Activated CD4-positive, CD25-positive, alpha-beta regulatory T cell treated with anti-CD3 and anti-CD28 coated beads, Interleukin-2, amount 50 U/mL, for 24 hours (primary cell): ENCODE results near the gene CROCC2.

Source experiments
- ATAC-seq, 2 donors: fragments of 150-1000 bp; cut with Tn5 transposase; one replicate each; pipeline ENCODE4 v1.10.0; 2021; ENCODE audit warnings: mild to moderate bottlenecking in 1 of 2, moderate library complexity in 1 of 2

CROCC2 gene

DNA sequence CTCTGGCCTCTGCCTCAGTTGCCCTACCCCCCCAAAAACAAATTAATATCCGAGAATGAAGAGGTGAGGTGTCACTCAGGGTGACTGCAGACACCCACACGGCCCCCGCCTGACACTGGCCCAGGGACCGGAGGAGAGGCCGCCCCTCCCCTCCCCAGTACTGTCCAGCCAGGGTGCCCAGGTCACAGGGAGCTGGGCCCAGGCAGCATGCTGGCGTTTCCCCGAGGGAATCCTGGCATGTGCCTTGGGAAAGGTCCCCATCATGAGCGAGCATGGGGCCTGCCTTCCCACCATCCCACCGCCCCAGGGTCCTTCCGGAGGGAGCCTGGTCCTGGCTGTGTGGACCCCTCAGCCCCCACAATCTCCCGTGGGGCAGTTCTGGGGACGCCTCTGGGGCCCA is 13.2 kb upstream of the CROCC2 start:
- no peak for ATAC-seq

DNA sequence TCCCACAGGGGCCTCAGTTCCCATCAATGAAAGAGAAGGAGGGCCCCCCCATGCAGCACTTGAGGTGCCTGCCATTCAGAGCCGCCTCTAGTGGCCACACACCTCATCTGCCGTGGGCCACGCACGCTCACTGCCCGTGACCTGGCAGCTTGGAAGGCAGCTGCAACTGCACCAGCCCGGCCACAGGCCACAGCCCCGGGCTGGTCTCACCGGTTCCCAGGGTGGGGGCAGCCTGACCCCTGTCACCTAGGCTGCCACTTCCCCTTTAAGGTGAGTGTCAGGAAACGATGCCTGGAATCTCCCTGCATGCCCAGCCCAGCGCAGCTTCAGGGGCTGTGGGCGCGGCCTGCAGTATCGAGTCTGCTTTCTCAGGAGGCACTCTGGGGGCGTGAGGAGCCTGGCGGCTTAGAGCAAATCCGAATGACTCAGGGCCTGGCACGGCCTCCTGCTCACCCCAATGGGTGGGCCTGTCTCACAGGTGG is 12.7 kb upstream of the CROCC2 start:
- peak; percentile 66 to 72 for ATAC-seq

DNA sequence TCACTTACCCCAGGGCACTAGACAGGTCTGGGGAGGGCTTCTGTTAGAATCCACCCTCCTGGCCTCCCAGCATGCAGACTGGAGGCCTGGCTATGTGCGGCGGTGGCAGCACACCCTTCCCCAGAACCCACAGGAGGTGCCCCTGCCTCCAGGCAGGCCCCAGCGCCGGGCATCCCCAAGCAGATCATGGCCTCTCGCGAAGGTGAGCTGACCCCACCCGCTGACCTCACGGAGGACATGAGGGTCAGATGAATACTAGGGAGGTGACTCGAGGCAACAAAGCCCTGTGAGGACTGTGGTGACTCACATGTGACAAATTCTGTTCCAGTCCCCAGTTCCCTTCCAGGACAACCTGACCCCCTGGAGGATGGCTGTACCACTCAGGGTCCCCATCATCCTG is 12.1 kb upstream of the CROCC2 start:
- ATAC-seq: no peak

- no peak for ATAC-seq
Observed at GRCh38 chr2:240894836-240895558, 11.1 kb upstream of the CROCC2 start.

- ATAC-seq: no peak
Observed at GRCh38 chr2:240895656-240896388, 10.3 kb upstream of the CROCC2 start, which contains the start of gene MAB21L4. MAB21L4 (minus strand) TSS chr2:240896156; CDS start chr2:240895997, 159 bp downstream.

- no peak for ATAC-seq
Observed at GRCh38 chr2:240896394-240896793, 9.7 kb upstream of the CROCC2 start.

DNA sequence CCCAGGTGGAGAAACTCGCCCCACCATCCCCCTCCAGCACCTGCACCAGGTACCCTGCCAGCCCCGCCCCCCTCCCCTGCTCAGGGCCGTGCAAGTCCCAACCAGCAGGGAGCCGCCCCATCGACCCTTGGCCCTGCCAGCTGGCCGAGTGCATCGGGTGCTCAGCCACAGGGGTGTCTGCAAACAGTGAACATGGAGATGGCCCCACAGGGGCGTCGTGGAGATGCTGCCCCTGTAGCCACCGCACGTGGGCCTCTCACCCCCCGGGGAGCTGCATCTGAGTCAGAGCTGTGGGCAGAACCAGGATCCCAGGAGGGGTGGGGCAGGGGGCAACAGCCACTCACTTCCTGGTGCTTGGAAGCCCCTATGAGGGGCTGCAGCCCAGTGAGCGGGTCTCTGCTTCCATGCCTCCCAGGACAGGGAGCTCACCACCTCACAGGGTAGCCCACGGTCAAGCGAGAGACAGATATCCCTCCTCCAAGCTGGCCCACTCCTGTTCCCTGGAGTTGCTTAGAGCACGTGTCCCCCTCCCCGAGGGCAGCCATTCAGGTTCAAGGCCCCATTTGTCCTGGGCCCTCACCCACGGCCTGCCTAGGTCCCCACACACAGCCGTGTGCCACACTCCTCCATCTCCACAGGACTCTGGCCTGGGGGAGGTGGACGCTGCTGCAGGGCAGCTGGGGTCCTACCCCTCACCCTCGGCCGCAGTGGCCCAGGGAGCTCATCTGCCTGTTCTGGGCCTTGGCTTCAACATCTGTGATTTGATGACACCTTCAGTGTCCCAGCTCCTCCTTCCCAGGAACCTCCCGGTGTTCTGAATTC is 9.1 kb upstream of the CROCC2 start:
- no peak for ATAC-seq

- no peak for ATAC-seq
Observed at GRCh38 chr2:240898108-240898730, 7.9 kb upstream of the CROCC2 start.

DNA sequence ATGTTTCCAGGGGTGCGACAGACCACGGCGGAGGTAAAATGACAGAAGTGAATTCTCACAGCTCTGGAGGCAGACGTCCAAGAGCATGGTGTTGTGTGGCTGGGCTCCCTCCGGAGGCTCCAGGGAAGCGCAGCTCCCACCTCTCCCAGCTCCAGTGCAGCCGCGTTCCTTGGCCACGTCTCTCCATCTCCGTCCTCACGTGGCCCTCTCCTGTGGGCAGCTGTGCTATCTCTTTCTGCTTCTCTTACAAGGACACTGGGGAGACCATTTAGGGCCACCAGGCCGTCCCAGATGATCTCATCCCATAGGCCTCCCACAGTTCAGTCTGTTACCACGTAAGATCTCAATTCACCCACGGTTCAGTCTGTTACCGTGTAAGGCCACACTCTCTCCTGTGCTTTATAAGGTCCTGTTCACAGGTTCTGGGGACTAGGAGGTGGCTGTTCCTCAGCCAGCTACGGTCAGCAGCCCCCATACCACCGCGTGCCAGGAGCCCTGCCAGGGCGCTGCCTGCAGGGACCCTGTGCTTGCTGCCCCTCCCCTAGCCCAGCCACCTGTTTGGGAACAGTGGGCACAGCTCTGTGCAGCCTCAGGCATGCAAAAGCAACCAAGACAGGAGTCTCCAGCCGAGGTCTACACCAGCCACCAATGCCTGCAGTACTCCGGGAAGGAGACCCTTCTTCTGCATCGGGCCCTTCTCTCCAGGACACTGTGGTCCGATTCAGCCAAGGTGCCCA is 7.2 kb upstream of the CROCC2 start:
- ATAC-seq: no peak

DNA sequence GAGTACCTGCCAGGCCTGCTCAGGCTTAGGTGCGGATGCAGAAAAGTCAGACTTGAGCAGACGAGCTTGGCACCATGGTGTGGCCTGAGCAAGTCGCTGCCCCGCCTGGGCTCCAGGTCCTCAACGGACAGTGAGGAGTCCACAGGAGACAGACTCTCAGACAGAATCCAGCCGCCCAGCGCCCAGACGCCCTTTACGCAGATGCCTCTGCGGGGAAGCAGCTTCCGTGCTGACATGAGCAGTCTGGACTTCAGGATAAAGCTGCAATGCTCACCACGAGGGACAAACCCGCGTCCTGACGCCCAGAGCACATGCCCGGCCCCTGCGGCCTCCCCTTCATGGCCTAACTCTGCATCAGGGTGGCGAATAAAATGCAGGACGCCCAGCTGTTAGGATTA is 6.7 kb upstream of the CROCC2 start:
- ATAC-seq: no peak

- ATAC-seq: no peak
Observed at GRCh38 chr2:240900141-240900860, 5.8 kb upstream of the CROCC2 start.

GRCh38 chr2:240901986-240902614 is 4.0 kb upstream of the CROCC2 start:
- ATAC-seq: no peak

GRCh38 chr2:240902615-240903041 is 3.5 kb upstream of the CROCC2 start:
- ATAC-seq: no peak

DNA sequence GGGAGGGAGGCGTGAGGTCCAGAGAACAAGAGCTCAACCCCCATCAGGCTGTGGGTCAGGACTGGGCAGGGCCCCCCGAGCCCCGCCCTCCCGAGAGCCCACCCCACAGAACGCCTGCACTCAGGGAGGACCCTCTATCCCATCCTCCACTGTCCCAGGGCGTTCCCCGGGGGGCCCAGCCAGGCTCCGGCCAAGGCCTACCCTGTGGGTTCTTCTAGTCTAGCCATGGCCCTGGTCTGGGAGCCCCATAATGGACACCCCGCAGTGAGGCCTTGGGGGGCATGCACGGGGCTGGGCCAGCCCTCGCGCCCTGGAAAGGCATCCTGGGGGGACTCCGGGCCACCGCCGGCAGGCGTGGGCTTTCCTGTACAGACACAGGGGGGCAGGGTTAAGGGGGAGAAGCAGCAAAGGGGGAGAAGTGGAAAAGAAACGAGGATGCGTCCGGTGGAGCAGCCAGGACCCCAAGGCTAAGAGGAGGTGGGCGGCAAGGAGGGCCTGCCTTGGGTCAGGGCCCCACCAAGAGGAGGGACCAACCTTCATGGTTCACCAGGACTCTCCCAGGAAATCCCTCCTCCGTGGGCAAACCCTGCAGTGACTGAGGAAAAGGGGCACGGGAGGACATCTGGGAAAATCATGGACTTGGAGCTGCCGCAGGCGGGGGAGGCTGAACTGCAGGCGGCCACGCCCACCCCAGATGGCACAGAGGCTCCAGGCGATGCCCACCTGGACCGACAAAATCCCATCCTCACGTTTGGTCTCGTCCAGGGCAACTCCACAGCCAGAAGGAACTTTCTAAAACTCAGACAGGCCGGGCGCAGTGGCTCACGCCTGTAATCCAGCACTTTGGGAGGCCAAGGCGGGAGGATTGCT is 2.7 kb upstream of the CROCC2 start:
- no peak for ATAC-seq

- no peak for ATAC-seq
Observed at GRCh38 chr2:240904216-240905175, 1.6 kb upstream of the CROCC2 start.

DNA sequence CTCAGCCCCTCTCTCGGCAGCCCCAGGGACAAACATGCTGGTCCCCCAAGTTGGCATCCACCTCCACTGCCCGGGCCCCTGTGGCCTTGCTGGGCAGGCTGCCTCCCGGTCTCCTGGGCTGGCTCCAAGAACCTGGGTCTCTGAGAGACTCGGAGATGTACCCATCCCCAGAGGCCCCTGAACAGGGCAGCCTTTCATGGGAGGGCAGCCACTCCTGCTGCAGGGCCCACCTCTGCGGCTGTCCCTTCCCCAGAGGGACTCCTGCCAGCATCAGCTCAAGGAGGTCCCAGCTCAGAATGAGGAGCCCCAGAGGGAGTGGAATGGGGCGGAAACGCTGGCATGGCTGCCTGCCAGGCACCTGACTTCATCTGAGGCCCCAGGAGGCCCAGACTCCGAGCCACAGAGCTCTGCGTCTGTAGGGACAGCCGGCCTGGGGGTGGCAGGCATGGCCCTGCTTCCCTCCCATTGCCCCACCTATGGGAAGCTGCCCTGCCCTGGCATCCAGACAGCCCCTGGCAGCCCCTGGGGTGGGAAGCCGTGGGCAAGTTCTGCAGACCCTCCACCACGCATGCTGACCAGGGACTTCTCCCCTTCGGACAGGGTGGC is 857 bp upstream of the CROCC2 start:
- no peak for ATAC-seq

DNA sequence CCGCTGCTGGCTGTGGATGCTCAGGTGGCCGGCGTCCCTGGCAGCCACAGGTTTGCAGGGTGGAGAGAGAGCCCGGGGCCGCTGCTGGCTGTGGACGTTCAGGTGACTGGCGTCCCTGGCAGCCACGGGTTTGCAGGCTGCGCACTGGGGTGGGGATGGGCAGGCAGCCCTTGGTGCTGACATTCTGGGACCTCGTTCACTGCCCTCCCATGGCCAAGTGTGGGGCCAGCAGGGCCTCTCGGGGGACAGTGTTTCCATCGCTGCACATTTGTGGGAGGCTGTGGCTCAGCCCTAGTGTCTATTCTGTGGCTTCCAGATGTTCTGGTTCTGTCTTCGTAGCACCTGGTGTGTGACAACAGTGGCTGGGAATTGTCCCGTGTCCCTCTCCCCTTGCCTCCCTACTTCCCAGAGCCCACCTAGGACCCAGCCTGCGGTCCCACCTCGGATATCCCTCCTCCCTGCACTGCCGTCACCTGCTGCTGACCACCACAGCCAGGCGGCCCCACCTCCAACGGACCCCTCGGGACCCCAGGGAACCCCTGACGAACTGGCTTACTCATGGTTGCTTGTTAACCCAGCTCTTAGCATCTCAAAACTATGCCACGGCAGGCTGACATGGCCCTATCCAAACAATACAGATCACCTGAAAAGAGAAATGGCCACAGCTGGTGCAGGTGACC is 915 bp downstream of the CROCC2 start:
- ATAC-seq: no peak
